ENCODE measurements around the gene ANAPC15. TPM values are rescaled to one million over a fixed set of nuclear protein-coding genes. Genes with fewer than 3 reads are reported as not detected.

The ANAPC15 gene
- total RNA-seq (67.0 and 72.4 TPM in 2 replicates), polyA plus RNA-seq (52.0 and 70.5 TPM in 2 replicates), polyA minus RNA-seq (37.0 and 39.0 TPM in 2 replicates), Bru-seq, nascent RNA (percentile 65 among the genes with signal in this experiment), BruChase-seq, experiment 1, labeled RNA remaining after a 6-hour chase (percentile 75 among the genes with signal in this experiment), BruChase-seq, experiment 2, labeled RNA remaining after a 2-hour chase (percentile 60 among the genes with signal in this experiment)
- polyA plus RNA-seq (2011; cell fraction: cytosol; rRNA removed), result 91.5 and 121 TPM in 2 replicates
- 44.9 and 59.6 TPM in 2 replicates for polyA plus RNA-seq (2011; cell fraction: nucleus; rRNA removed)
- 62.1 and 84.8 TPM in 2 replicates for polyA plus RNA-seq (2012)
- 26.0 TPM for polyA minus RNA-seq (2011; cell fraction: cytosol; rRNA and poly(A)+ RNA removed)
- 13.9 and 18.7 TPM in 2 replicates for polyA minus RNA-seq (2011; cell fraction: nucleus; rRNA and poly(A)+ RNA removed)
- long read RNA-seq, transcript ANAPC15-208 (6 exons, 867 nt), result minor isoform, 44 of 192 reads
- long read RNA-seq, transcript ANAPC15-201 (6 exons, 886 nt), result major isoform, 77 of 192 reads
- long read RNA-seq, transcript ANAPC15-204 (6 exons, 848 nt), result minor isoform, 19 of 192 reads
- long read RNA-seq, transcript ANAPC15-217 (5 exons, 704 nt), result minor isoform, 14 of 192 reads
- long read RNA-seq, partial matches to known transcripts, result 13 of 192 reads
- long read RNA-seq, other reads (novel, unspliced or antisense), result 20 of 192 reads

DNA sequence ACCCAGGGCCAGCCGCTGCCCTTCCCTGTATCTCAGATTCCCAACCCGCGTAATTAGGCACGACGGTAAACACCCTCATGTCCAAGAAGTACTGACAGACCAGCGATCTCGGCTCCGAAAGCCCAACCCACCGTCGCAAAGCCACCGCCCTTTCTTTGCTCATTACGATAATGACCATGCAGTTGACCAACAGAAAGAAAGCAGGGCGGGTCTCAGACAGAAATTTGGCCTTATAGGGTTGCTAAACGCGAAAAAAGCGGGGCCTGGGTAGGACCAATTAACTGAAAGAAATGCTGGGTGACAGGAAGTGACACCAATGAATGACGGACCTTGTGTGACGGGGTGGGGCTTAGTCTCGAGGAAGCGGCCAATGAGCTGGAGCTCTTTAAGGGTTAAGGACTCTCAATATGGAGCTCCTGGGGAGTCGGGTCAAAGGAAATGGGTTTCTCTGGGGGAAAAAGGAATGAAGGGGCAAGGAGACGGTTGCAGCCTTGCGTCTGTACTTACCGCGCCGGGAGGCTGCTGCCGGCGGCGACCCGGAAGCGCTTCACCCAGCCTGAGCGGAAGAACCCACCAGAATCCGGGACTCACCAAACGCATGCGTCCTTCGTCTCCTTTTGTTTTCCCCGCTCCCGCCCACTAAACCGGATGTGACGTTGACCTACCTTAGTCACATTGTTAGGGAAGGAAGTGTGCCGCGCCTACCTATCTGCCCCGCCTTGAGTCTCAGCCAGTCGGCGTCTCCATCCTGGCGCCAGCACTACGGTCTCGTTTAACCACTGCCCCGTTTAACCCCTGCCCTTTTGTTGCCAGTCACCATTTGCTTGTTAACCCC, at the start of gene ANAPC15:
Gene ANAPC15 (minus strand): TSS at position 553 of the 835 bp plus-strand sequence. CDS start 1,419 bp downstream, outside the sequence.
- dilution Hi-C loops (cut with MboI; ENCODE audit: extremely low pct_ligation_motif_present, low sequenced_read_pairs) (no loop called here), intact Hi-C loops (cut with micrococcal nuclease) (loop anchor here (1.0 to 5.0 kb wide), 6 partner anchors 9 to 320 kb away; partner anchors contain the start of genes CLPB, LAMTOR1, LRRC51 and NUMA1)
- Histone ChIP-seq H3K9me3 (replicated peaks; ENCODE audit: control insufficient read depth, insufficient read depth, low read length) (no peaks in the 10 kb centered on the region), H3K79me2 (ENCODE audit: control insufficient read depth, insufficient read depth, low read length) (no peaks in the 10 kb centered on the region), H3K9ac (replicated peaks; ENCODE audit: extremely low read depth, insufficient read depth, low read length) (peak within 1 kb of the TSS; percentile 95), H3K4me2 (ENCODE audit: insufficient read depth, low read length) (peak within 1 kb of the TSS; percentile 93), H4K20me1 (replicated peaks; ENCODE audit: control insufficient read depth, extremely low read depth, insufficient read depth, low read length) (no peaks in the 10 kb centered on the region), H3K4me3 (replicated peaks in 1 of 3; ENCODE audit: insufficient read depth in 1 of 3, low read depth in 1 of 3, low read length in 3 of 3) (peak within 1 kb of the TSS; percentile 14 to 69 (median 53)), H3K9me1 (replicated peaks; ENCODE audit: control insufficient read depth, extremely low read depth, insufficient read depth, low read length) (no peaks in the 10 kb centered on the region), H3K27ac (ENCODE audit: insufficient read depth, low read depth, low read length) (peak within 1 kb of the TSS; percentile 90), H2AFZ (ENCODE audit: low read depth, low read length) (peak within 1 kb of the TSS; percentile 71), H3K27me3 (ENCODE audit: control insufficient read depth in 2 of 2, insufficient read depth in 2 of 2, low read length in 2 of 2) (peaks cover 0 to 2% of the 10 kb centered on the region in 2 experiments), H3K4me1 (ENCODE audit: control insufficient read depth, extremely low read depth, insufficient read depth, low read length) (peaks cover 14% of the 10 kb centered on the region), H3K36me3 (ENCODE audit: control insufficient read depth in 2 of 2, extremely low read depth in 1 of 2, insufficient read depth in 2 of 2, low read length in 2 of 2) (no peaks in the 10 kb centered on the region)
- FAIRE-seq (peak; percentile 100), DNase-seq (ENCODE audit: low read depth, low spot score) (peak; percentile 100)
- TF ChIP-seq POLR2AphosphoS5 (IDR thresholded peaks at IDR 0.05; ENCODE audit: insufficient read depth, low read depth, low read length) (peak; percentile 99), POLR2A (IDR thresholded peaks at IDR 0.05; ENCODE audit: low read depth, low read length) (peak; percentile 99), JUN (IDR thresholded peaks at IDR 0.05; ENCODE audit: borderline replicate concordance, insufficient read depth, insufficient read length, low read depth) (peak; percentile 36), FOS (IDR thresholded peaks at IDR 0.05; ENCODE audit: borderline replicate concordance, insufficient read depth, low read length) (no peak), MYC (IDR thresholded peaks at IDR 0.05; ENCODE audit: low read depth, low read length) (peak; percentile 34), GATA2 (IDR thresholded peaks at IDR 0.05; ENCODE audit: insufficient read depth, insufficient read length, low read depth, low read length) (no peak), EZH2 (IDR thresholded peaks at IDR 0.05; ENCODE audit: borderline replicate concordance, low read depth, low read length, severe bottlenecking) (no peak)
- TF ChIP-seq, protein P1, sequence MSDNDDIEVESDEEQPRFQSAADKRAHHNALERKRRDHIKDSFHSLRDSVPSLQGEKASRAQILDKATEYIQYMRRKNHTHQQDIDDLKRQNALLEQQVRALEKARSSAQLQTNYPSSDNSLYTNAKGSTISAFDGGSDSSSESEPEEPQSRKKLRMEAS (IDR thresholded peaks at IDR 0.05; ENCODE audit: insufficient read depth, insufficient read length), result peak; percentile 23
- TF ChIP-seq, protein P2, sequence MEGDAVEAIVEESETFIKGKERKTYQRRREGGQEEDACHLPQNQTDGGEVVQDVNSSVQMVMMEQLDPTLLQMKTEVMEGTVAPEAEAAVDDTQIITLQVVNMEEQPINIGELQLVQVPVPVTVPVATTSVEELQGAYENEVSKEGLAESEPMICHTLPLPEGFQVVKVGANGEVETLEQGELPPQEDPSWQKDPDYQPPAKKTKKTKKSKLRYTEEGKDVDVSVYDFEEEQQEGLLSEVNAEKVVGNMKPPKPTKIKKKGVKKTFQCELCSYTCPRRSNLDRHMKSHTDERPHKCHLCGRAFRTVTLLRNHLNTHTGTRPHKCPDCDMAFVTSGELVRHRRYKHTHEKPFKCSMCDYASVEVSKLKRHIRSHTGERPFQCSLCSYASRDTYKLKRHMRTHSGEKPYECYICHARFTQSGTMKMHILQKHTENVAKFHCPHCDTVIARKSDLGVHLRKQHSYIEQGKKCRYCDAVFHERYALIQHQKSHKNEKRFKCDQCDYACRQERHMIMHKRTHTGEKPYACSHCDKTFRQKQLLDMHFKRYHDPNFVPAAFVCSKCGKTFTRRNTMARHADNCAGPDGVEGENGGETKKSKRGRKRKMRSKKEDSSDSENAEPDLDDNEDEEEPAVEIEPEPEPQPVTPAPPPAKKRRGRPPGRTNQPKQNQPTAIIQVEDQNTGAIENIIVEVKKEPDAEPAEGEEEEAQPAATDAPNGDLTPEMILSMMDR (IDR thresholded peaks at IDR 0.05; ENCODE audit: extremely low read depth in 1 of 2, insufficient read depth in 1 of 2, low read depth in 1 of 2, low read length in 2 of 2), result no peak
- ChIA-PET POLR2A (interaction anchor here (0.7 to 1.2 kb wide), 7 partner anchors 12 to 184 kb away, joined by 3 to 5 read pairs (median 3); partner anchors contain the start of gene RNF121), CTCF (interaction anchor here (0.6 to 3.8 kb wide), 5 partner anchors 12 to 318 kb away, joined by 3 to 19 read pairs (median 5); no protein-coding TSS in a partner anchor)
- no TSS peak for BruUV-seq (replicated peaks)

Measured in endothelial cell of umbilical vein (primary cell).